ENCODE results near the gene EEA1.
A peak's percentile ranks its signal among the peaks of the same experiment; 100 is the strongest.

The EEA1 gene

GRCh38 chr12:92961949-92962348 is 32.9 kb upstream of the EEA1 start:
- H3K9me3 ChIP-seq (ENCODE audit: control insufficient read depth, insufficient read depth, low read depth, low read length), result no peaks in the 10 kb centered on the region
- no peak overlapping the region for H3K4me3 ChIP-seq (ENCODE audit: low read depth, low read length)
- no peak overlapping the region for H3K27ac ChIP-seq (ENCODE audit: extremely low read depth, low read depth, low read length)
- ChIA-PET CTCF (no interaction called here), POLR2A (no interaction called here)
- H3K4me1 ChIP-seq (ENCODE audit: control insufficient read depth, insufficient read depth, low read length), result no peaks in the 10 kb centered on the region
- no peak for TF ChIP-seq ZNF37A (tag by site-specific recombination; IDR thresholded peaks at IDR 0.05)
- TF ChIP-seq SCRT2 (tag by site-specific recombination; IDR thresholded peaks at IDR 0.05), result peak; percentile 29; the same call in 1 of the 2 replicates
- TF ChIP-seq GLIS2 (tag by site-specific recombination; IDR thresholded peaks at IDR 0.05), result 0 out of 2 replicates have a peak, but pooled peaks have one; percentile 19
- TF ChIP-seq GLIS1 (tag by site-specific recombination; IDR thresholded peaks at IDR 0.05), result peak; percentile 22; the same call in 1 of the 2 replicates
- H3K36me3 ChIP-seq (ENCODE audit: control insufficient read depth in 2 of 2, insufficient read depth in 1 of 2, low read length in 2 of 2), result no peaks in the 10 kb centered on the region

- POLR2A ChIA-PET, result interaction anchor here (0.7 kb wide), 1 partner anchor 812 kb away, joined by 7 read pairs; no protein-coding TSS in a partner anchor
Observed at GRCh38 chr12:92955997-92956663, 27.0 kb upstream of the EEA1 start.

GRCh38 chr12:92953747-92954146 is 24.7 kb upstream of the EEA1 start:
- TF ChIP-seq ZNF530 (tag by site-specific recombination; IDR thresholded peaks at IDR 0.05; ENCODE audit: low read depth) (no peak), ZNF37A (tag by site-specific recombination; IDR thresholded peaks at IDR 0.05) (0 out of 2 replicates have a peak, but pooled peaks have one; percentile 5), SETDB1 (IDR thresholded peaks at IDR 0.05; ENCODE audit: insufficient read length, low read length) (peak; percentile 83), ZBTB44 (tag by site-specific recombination; IDR thresholded peaks at IDR 0.05) (no peak)
- Histone ChIP-seq H3K9me3 (ENCODE audit: control insufficient read depth, insufficient read depth, low read depth, low read length) (no peaks in the 10 kb centered on the region), H3K36me3 (ENCODE audit: control insufficient read depth in 2 of 2, insufficient read depth in 1 of 2, low read length in 2 of 2) (no peaks in the 10 kb centered on the region), H3K4me1 (ENCODE audit: control insufficient read depth, insufficient read depth, low read length) (no peaks in the 10 kb centered on the region), H3K4me3 (ENCODE audit: low read depth, low read length) (no peak overlapping the region), H3K27ac (ENCODE audit: extremely low read depth, low read depth, low read length) (no peak overlapping the region)
- CTCF ChIA-PET, result interaction anchor here (0.6 to 0.8 kb wide), 2 partner anchors 50 to 134 kb away, joined by 4 to 5 read pairs; no protein-coding TSS in a partner anchor
- POLR2A ChIA-PET, result no interaction called here

More at GRCh38 chr12:92955997-92956663, 27.0 kb upstream of the EEA1 start:
- Histone ChIP-seq H3K9me3 (ENCODE audit: control insufficient read depth, insufficient read depth, low read depth, low read length) (no peaks in the 10 kb centered on the region), H3K36me3 (ENCODE audit: control insufficient read depth in 2 of 2, insufficient read depth in 1 of 2, low read length in 2 of 2) (no peaks in the 10 kb centered on the region), H3K4me1 (ENCODE audit: control insufficient read depth, insufficient read depth, low read length) (no peaks in the 10 kb centered on the region), H3K4me3 (ENCODE audit: low read depth, low read length) (no peak overlapping the region), H3K27ac (ENCODE audit: extremely low read depth, low read depth, low read length) (no peak overlapping the region)
- TF ChIP-seq PRDM1 (tag by site-specific recombination; IDR thresholded peaks at IDR 0.05), result peak; percentile 94
- no peak for TF ChIP-seq ZNF701 (tag by site-specific recombination; IDR thresholded peaks at IDR 0.05)
- TF ChIP-seq ZNF391 (tag by site-specific recombination; IDR thresholded peaks at IDR 0.05; ENCODE audit: borderline replicate concordance, low read depth), result no peak
- 0 out of 2 replicates have a peak, but pooled peaks have one; percentile 12 for TF ChIP-seq ZNF366 (tag by site-specific recombination; conservative IDR thresholded peaks at IDR 0.05)
- TF ChIP-seq ZNF354C (tag by site-specific recombination; IDR thresholded peaks at IDR 0.05; ENCODE audit: borderline replicate concordance, low read depth), result no peak
- CTCF ChIA-PET, result interaction anchor here (0.6 kb wide), 1 partner anchor 54 kb away, joined by 4 read pairs; no protein-coding TSS in a partner anchor

- H3K4me1 ChIP-seq (ENCODE audit: control insufficient read depth, insufficient read depth, low read length), result no peaks in the 10 kb centered on the region
- ChIA-PET POLR2A (no interaction called here), CTCF (no interaction called here)
- no peak overlapping the region for H3K27ac ChIP-seq (ENCODE audit: extremely low read depth, low read depth, low read length)
- H3K4me3 ChIP-seq (ENCODE audit: low read depth, low read length), result no peak overlapping the region
- H3K36me3 ChIP-seq (ENCODE audit: control insufficient read depth in 2 of 2, insufficient read depth in 1 of 2, low read length in 2 of 2), result no peaks in the 10 kb centered on the region
- no peaks in the 10 kb centered on the region for H3K9me3 ChIP-seq (ENCODE audit: control insufficient read depth, insufficient read depth, low read depth, low read length)
- TF ChIP-seq BCL11A (tag by site-specific recombination; IDR thresholded peaks at IDR 0.05; ENCODE audit: low read depth) (no peak), ZNF664 (tag by site-specific recombination; IDR thresholded peaks at IDR 0.05) (no peak), MYNN (tag by site-specific recombination; IDR thresholded peaks at IDR 0.05; ENCODE audit: borderline replicate concordance) (no peak), ZNF433 (tag by site-specific recombination; IDR thresholded peaks at IDR 0.05; ENCODE audit: low read depth) (no peak), ZNF416 (tag by site-specific recombination; IDR thresholded peaks at IDR 0.05) (no peak), ZNF549 (tag by site-specific recombination; IDR thresholded peaks at IDR 0.05) (no peak), PRDM1 (tag by site-specific recombination; IDR thresholded peaks at IDR 0.05) (no peak), ZNF600 (tag by site-specific recombination; IDR thresholded peaks at IDR 0.05) (no peak), ZNF677 (tag by site-specific recombination; IDR thresholded peaks at IDR 0.05) (no peak), ZNF202 (tag by site-specific recombination; IDR thresholded peaks at IDR 0.05; ENCODE audit: borderline replicate concordance) (no peak), ZNF561 (tag by site-specific recombination; IDR thresholded peaks at IDR 0.05; ENCODE audit: borderline replicate concordance) (no peak), HOXC10 (CRISPR knock-in tag; IDR thresholded peaks at IDR 0.05) (no peak), REST (tag by site-specific recombination; IDR thresholded peaks at IDR 0.05) (no peak)
Observed at GRCh38 chr12:92952394-92952793, 23.3 kb upstream of the EEA1 start.

Data from HEK293 (cell line).